HG02970 (cell line): ENCODE data around the gene STMP1.
"Not testable (repeated sequence)": the region's sequence is repeated elsewhere in the genome, so short reads cannot be mapped to it uniquely, and the experiment has no call there.

Experiments used
- ATAC-seq: cut with Tn5 transposase; IDR thresholded peaks from one replicate; pipeline ENCODE4 v1.9.1; 2021; ENCODE audit warnings: mild to moderate bottlenecking, moderate library complexity, moderate number of reproducible peaks; ENCODE audit not compliant: unreplicated experiment, low FRiP score

STMP1 gene

GRCh38 chr7:135662373-135663114, at the start of gene STMP1:
TSS of gene STMP1 (plus strand) at chr7:135662514.
- peak; percentile 99 for ATAC-seq

GRCh38 chr7:135616136-135616535, 46.2 kb upstream of the STMP1 start:
- no peak for ATAC-seq

GRCh38 chr7:135617781-135618180, 44.5 kb upstream of the STMP1 start:
- ATAC-seq: no peak

- no peak for ATAC-seq
Measured at GRCh38 chr7:135618510-135618909, 43.8 kb upstream of the STMP1 start.

GRCh38 chr7:135620447-135620846, 41.9 kb upstream of the STMP1 start:
- no peak for ATAC-seq

GRCh38 chr7:135620980-135621850, 41.1 kb upstream of the STMP1 start:
- no peak for ATAC-seq

GRCh38 chr7:135634191-135634878, 28.0 kb upstream of the STMP1 start:
- no peak for ATAC-seq

- not testable (repeated sequence) for ATAC-seq
Measured at GRCh38 chr7:135639690-135640089, 22.6 kb upstream of the STMP1 start.

- ATAC-seq: no peak
Measured at GRCh38 chr7:135644154-135644553, 18.2 kb upstream of the STMP1 start.

GRCh38 chr7:135644729-135645128, 17.6 kb upstream of the STMP1 start:
- no peak for ATAC-seq

GRCh38 chr7:135645296-135645904, 16.9 kb upstream of the STMP1 start:
- no peak for ATAC-seq

- ATAC-seq: no peak
Measured at GRCh38 chr7:135647755-135648154, 14.6 kb upstream of the STMP1 start.

- ATAC-seq: no peak
Measured at GRCh38 chr7:135648235-135648634, 14.1 kb upstream of the STMP1 start.

- no peak for ATAC-seq
Measured at GRCh38 chr7:135650831-135651573, 11.3 kb upstream of the STMP1 start.

GRCh38 chr7:135653340-135654080, 8.8 kb upstream of the STMP1 start:
- no peak for ATAC-seq

GRCh38 chr7:135658564-135658963, 3.8 kb upstream of the STMP1 start:
- no peak for ATAC-seq

- ATAC-seq: no peak
Measured at GRCh38 chr7:135659159-135659846, 3.0 kb upstream of the STMP1 start.

- no peak for ATAC-seq
Measured at GRCh38 chr7:135661311-135662122, 797 bp upstream of the STMP1 start.
